Astrocyte (in vitro differentiated cells and primary cell): ENCODE results near the gene TTYH3. TPM values are rescaled to one million over a fixed set of nuclear protein-coding genes. Genes with fewer than 3 reads are reported as not detected.
A peak's percentile ranks its signal among the peaks of the same experiment; 100 is the strongest.

Experiments
- DNase-seq: peaks from one replicate; pipeline ENCODE4 v3.0.0-alpha.2; 2010; ENCODE audit warnings: low read depth
- FAIRE-seq: peaks from 2 replicates; lab custom pipeline; 2011; peaks lifted over from hg19 to GRCh38; lab: Jason Lieb, UNC
- H2AFZ ChIP-seq: 2 replicates; pipeline ENCODE4 v1.6.0; 2012; ENCODE audit warnings: low read depth, low read length, inconsistent platforms
- H3K27ac ChIP-seq: 2 replicates; pipeline ENCODE4 v1.5.1; 2011; ENCODE audit warnings: low read depth, low read length, inconsistent platforms
- H3K27me3 ChIP-seq: 2 replicates; pipeline ENCODE4 v1.6.0; 2011; ENCODE audit warnings: low read length, inconsistent platforms; ENCODE audit not compliant: insufficient read depth
- H3K36me3 ChIP-seq: 2 replicates; pipeline ENCODE4 v1.5.1; 2011; ENCODE audit warnings: low read length, inconsistent platforms; ENCODE audit not compliant: insufficient read depth
- H3K4me1 ChIP-seq: 2 replicates; pipeline ENCODE4 v1.5.1; 2011; ENCODE audit warnings: low read length, inconsistent platforms; ENCODE audit not compliant: insufficient read depth
- H3K4me2 ChIP-seq: 2 replicates; pipeline ENCODE4 v1.6.0; 2012; ENCODE audit warnings: low read length, inconsistent platforms
- H3K4me3 ChIP-seq: 2 replicates; pipeline ENCODE4 v1.5.1; 2011; ENCODE audit warnings: low read depth, mild to moderate bottlenecking, low read length, inconsistent platforms; ENCODE audit not compliant: insufficient read depth
- H3K79me2 ChIP-seq: 2 replicates; pipeline ENCODE4 v1.6.0; 2012; ENCODE audit warnings: mild to moderate bottlenecking, low read length, inconsistent platforms; ENCODE audit not compliant: insufficient read depth
- H3K9ac ChIP-seq: 2 replicates; pipeline ENCODE4 v1.6.0; 2012; ENCODE audit warnings: mild to moderate bottlenecking, low read length, inconsistent platforms
- H3K9me3 ChIP-seq: 2 replicates; pipeline ENCODE4 v1.5.1; 2012; ENCODE audit warnings: low read depth, mild to moderate bottlenecking, low read length, inconsistent platforms; ENCODE audit not compliant: insufficient read depth
- H4K20me1 ChIP-seq: 2 replicates; pipeline ENCODE4 v1.6.0; 2012; ENCODE audit warnings: low read length, inconsistent platforms; ENCODE audit not compliant: insufficient read depth
- H3K27ac Mint-ChIP-seq: one replicate; pipeline ENCODE4 v1.8.0; 2021; ENCODE audit warnings: mild to moderate bottlenecking, mixed read lengths; ENCODE audit not compliant: unreplicated experiment
- H3K27me3 Mint-ChIP-seq: one replicate; pipeline ENCODE4 v1.8.0; 2021; ENCODE audit warnings: low read depth, mixed read lengths; ENCODE audit not compliant: unreplicated experiment
- H3K36me3 Mint-ChIP-seq: one replicate; pipeline ENCODE4 v1.8.0; 2021; ENCODE audit warnings: low read depth, mixed read lengths; ENCODE audit not compliant: unreplicated experiment
- H3K4me1 Mint-ChIP-seq: one replicate; pipeline ENCODE4 v1.8.0; 2021; ENCODE audit warnings: low read depth, mixed read lengths; ENCODE audit not compliant: unreplicated experiment
- H3K4me3 Mint-ChIP-seq: one replicate; pipeline ENCODE4 v1.8.0; 2021; ENCODE audit warnings: mild to moderate bottlenecking, moderate library complexity, mixed read lengths; ENCODE audit not compliant: unreplicated experiment
- H3K9me3 Mint-ChIP-seq: one replicate; pipeline ENCODE4 v1.8.0; 2021; ENCODE audit warnings: mild to moderate bottlenecking, mixed read lengths; ENCODE audit not compliant: unreplicated experiment
- EZH2 ChIP-seq: IDR thresholded peaks from 2 replicates; pipeline ENCODE4 v1.6.1; 2012; ENCODE audit warnings: mild to moderate bottlenecking, low read length, inconsistent platforms; ENCODE audit not compliant: insufficient read depth
- total RNA-seq: library from RNA; stranded (reverse); gene quantifications from 2 replicates; pipeline ENCODE4 v1.2.1, GENCODE V29; 2021
- TF ChIP-seq, protein P1 (sequence below): IDR thresholded peaks from 2 replicates; pipeline ENCODE4 v1.5.1; 2011; ENCODE audit warnings: low read depth, mild to moderate bottlenecking, inconsistent platforms, low read length, moderate library complexity; ENCODE audit not compliant: insufficient read depth

Gene TTYH3
- total RNA-seq, 1 donor from 2014 or later, result 273 TPM

DNA sequence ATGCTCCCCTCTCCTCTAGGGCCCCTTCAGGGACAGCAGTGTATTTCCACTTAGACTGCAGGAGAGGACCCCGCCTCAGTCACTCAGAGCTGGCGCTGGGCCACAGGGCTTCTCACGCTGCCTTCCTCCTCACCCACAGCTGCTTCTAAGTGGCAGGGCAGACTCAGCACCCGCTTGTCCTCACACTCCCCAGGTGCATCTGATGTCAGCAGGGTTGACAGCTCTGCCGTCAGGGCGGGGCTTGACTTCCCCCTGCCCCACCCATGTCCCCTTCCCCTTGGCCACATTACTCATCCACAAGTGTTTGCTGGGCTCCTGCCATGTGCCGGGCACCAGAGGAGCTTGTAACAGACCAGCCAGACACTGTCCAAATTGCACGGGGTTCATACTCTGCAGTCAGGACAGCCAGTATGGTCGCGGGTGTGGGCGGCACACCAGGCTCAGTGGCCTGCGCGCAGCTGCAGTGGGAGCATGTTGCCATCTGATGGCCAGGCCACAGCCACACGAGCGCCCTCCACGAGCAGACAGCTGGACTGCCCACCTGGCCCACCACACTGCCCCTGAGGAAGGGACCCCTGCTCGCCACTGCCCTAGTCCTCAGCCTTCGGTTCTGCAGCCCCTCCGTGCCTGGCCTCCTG is 29.3 kb upstream of the TTYH3 start:
- H3K4me2 ChIP-seq, result no peak overlapping the region
- H3K27me3 ChIP-seq, result no peaks in the 10 kb centered on the region
- FAIRE-seq (no peak), DNase-seq (no peak)
- no peak overlapping the region for H3K27ac ChIP-seq
- no peaks in the 10 kb centered on the region for H3K79me2 ChIP-seq
- H3K9me3 ChIP-seq, result no peaks in the 10 kb centered on the region
- H3K27me3 Mint-ChIP-seq, result peaks cover 3% of the 10 kb centered on the region
- no peaks in the 10 kb centered on the region for H4K20me1 ChIP-seq
- no peaks in the 10 kb centered on the region for H3K4me1 ChIP-seq
- H3K9ac ChIP-seq, result no peak overlapping the region
- no peak overlapping the region for H3K4me3 ChIP-seq
- H2AFZ ChIP-seq, result no peak overlapping the region
- TF ChIP-seq, protein P1, sequence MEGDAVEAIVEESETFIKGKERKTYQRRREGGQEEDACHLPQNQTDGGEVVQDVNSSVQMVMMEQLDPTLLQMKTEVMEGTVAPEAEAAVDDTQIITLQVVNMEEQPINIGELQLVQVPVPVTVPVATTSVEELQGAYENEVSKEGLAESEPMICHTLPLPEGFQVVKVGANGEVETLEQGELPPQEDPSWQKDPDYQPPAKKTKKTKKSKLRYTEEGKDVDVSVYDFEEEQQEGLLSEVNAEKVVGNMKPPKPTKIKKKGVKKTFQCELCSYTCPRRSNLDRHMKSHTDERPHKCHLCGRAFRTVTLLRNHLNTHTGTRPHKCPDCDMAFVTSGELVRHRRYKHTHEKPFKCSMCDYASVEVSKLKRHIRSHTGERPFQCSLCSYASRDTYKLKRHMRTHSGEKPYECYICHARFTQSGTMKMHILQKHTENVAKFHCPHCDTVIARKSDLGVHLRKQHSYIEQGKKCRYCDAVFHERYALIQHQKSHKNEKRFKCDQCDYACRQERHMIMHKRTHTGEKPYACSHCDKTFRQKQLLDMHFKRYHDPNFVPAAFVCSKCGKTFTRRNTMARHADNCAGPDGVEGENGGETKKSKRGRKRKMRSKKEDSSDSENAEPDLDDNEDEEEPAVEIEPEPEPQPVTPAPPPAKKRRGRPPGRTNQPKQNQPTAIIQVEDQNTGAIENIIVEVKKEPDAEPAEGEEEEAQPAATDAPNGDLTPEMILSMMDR, result no peak
- TF ChIP-seq EZH2, result no peak
- H3K4me1 Mint-ChIP-seq, result no peaks in the 10 kb centered on the region
- H3K27ac Mint-ChIP-seq, result no peak overlapping the region
- peaks cover 22% of the 10 kb centered on the region for H3K36me3 Mint-ChIP-seq
- no peaks in the 10 kb centered on the region for H3K36me3 ChIP-seq
- no peak overlapping the region for H3K4me3 Mint-ChIP-seq
- no peaks in the 10 kb centered on the region for H3K9me3 Mint-ChIP-seq

DNA sequence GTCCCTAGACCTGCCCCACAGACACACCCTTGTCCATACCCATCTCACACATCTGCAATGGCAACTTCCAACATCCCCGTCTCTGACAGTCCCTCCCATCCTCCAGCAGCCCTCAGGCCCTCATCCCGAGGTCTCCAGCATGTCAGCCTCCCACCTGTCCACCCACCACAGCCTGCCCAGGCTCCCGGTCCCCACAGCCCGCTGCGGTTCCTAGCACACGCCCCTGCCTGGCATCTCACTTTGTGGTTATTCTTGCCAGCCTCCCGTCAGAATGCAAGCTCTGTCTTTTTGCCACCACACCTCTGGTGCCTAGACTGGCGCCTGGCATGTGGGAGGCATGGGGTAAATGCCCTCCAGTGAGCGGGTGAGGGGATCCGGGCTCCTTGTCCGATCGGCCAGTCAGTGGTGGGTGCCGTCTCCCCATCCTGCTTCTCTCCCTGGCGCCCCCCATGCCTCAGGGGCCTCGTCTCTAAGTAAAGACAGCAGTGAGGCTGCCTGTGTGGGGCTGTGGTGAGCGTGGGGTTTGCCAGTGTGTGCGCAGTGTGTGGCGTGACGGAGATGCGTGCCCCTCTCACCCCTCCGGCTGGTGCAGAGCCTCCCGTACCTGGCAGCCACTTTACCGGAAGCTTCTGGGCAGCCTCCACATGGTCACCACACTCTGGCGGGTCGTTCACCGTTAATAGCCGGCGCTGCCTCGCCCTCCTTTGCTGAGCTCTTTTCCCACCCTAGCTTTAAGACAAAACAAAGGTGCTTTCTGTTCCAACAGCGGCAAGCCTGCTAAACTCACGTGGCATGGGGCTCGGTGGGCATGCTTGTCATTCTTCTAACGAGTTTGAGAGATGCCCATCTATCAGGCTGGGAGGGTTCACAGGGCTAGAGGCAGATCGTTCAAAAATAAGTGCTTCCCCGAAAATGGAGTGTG is 28.5 kb upstream of the TTYH3 start:
- Mint-ChIP-seq H3K27ac (no peak overlapping the region), H3K9me3 (no peaks in the 10 kb centered on the region), H3K4me3 (peak overlapping the region; percentile 27), H3K4me1 (peaks cover 4% of the 10 kb centered on the region), H3K36me3 (peaks cover 20% of the 10 kb centered on the region), H3K27me3 (peaks cover 3% of the 10 kb centered on the region)
- DNase-seq (no peak), FAIRE-seq (no peak)
- no peaks in the 10 kb centered on the region for H3K36me3 ChIP-seq
- H3K9me3 ChIP-seq, result no peaks in the 10 kb centered on the region
- no peaks in the 10 kb centered on the region for H3K79me2 ChIP-seq
- no peaks in the 10 kb centered on the region for H4K20me1 ChIP-seq
- no peak overlapping the region for H3K4me3 ChIP-seq
- no peak overlapping the region for H3K4me2 ChIP-seq
- H2AFZ ChIP-seq, result no peak overlapping the region
- no peak overlapping the region for H3K27ac ChIP-seq
- H3K27me3 ChIP-seq, result no peaks in the 10 kb centered on the region
- H3K4me1 ChIP-seq, result no peaks in the 10 kb centered on the region
- TF ChIP-seq EZH2, result no peak
- TF ChIP-seq, protein P1, result no peak
- no peak overlapping the region for H3K9ac ChIP-seq
